ENCODE data around the gene CRMP1. TPM values are rescaled to one million over a fixed set of nuclear protein-coding genes. Genes with fewer than 3 reads are reported as not detected.

Gene CRMP1
- total and polyA plus RNA-seq, 2 donors (not counting 3 experiments of a cell fraction or from before 2014, with no cell fraction given) = 0.06 TPM; not detected in 1

DNA sequence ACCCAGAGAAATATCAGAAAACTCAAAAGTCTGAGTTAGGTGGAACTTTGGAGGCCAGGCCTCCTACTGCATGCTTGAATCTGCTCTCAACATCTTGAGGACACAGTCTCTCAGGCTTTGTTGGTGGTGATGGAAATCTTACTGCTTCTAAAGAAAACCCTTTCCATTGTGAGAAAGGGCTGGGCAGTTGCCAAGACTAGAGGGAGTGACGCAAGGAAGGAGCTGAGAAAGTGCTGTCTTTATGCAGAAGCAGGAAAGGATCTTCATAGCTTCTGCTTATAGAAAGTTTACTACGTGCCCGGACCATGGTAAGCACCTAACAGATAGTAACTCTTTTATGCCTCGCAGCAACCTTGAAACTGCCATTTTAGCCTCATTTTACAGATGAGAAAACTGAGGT is 2.4 kb upstream of the CRMP1 start:
- no peaks in the 10 kb centered on the region for H3K4me1 ChIP-seq (ENCODE audit: control insufficient read depth, extremely low read depth, insufficient read depth, low read length)
- intact Hi-C loops (cut with micrococcal nuclease) (loop anchor here (5.0 kb wide), 1 partner anchor 1402 kb away; no protein-coding TSS in a partner anchor), dilution Hi-C loops (cut with MboI; ENCODE audit: extremely low pct_ligation_motif_present, low sequenced_read_pairs) (no loop called here)
- H3K4me3 ChIP-seq (replicated peaks in 1 of 3; ENCODE audit: insufficient read depth in 1 of 3, low read depth in 1 of 3, low read length in 3 of 3) = no peak overlapping the region
- ChIA-PET CTCF (no interaction called here), POLR2A (no interaction called here)
- no peak overlapping the region for H3K9ac ChIP-seq (replicated peaks; ENCODE audit: extremely low read depth, insufficient read depth, low read length)
- H3K9me1 ChIP-seq (replicated peaks; ENCODE audit: control insufficient read depth, extremely low read depth, insufficient read depth, low read length) = no peaks in the 10 kb centered on the region
- H3K79me2 ChIP-seq (ENCODE audit: control insufficient read depth, insufficient read depth, low read length) = no peaks in the 10 kb centered on the region
- no peaks in the 10 kb centered on the region for H3K36me3 ChIP-seq (ENCODE audit: control insufficient read depth in 2 of 2, extremely low read depth in 1 of 2, insufficient read depth in 2 of 2, low read length in 2 of 2)
- peaks cover 26 to 30% of the 10 kb centered on the region in 2 experiments for H3K27me3 ChIP-seq (ENCODE audit: control insufficient read depth in 2 of 2, insufficient read depth in 2 of 2, low read length in 2 of 2)
- no peak for TF ChIP-seq MAX (IDR thresholded peaks at IDR 0.05; ENCODE audit: insufficient read depth, insufficient read length)
- TF ChIP-seq POLR2A (IDR thresholded peaks at IDR 0.05; ENCODE audit: low read depth, low read length) = no peak
- no peak for TF ChIP-seq JUN (IDR thresholded peaks at IDR 0.05; ENCODE audit: borderline replicate concordance, insufficient read depth, insufficient read length, low read depth)
- TF ChIP-seq FOS (IDR thresholded peaks at IDR 0.05; ENCODE audit: borderline replicate concordance, insufficient read depth, low read length) = no peak
- TF ChIP-seq CTCF (IDR thresholded peaks at IDR 0.05; ENCODE audit: extremely low read depth in 1 of 2, insufficient read depth in 1 of 2, low read depth in 1 of 2, low read length in 2 of 2) = no peak
- TF ChIP-seq MYC (IDR thresholded peaks at IDR 0.05; ENCODE audit: low read depth, low read length) = no peak
- TF ChIP-seq POLR2AphosphoS5 (IDR thresholded peaks at IDR 0.05; ENCODE audit: insufficient read depth, low read depth, low read length) = no peak
- no peak for TF ChIP-seq GATA2 (IDR thresholded peaks at IDR 0.05; ENCODE audit: insufficient read depth, insufficient read length, low read depth, low read length)
- no peak for TF ChIP-seq EZH2 (IDR thresholded peaks at IDR 0.05; ENCODE audit: borderline replicate concordance, low read depth, low read length, severe bottlenecking)
- no peak overlapping the region for H2AFZ ChIP-seq (ENCODE audit: low read depth, low read length)
- no peak overlapping the region for H3K4me2 ChIP-seq (ENCODE audit: insufficient read depth, low read length)
- FAIRE-seq (no peak), DNase-seq (ENCODE audit: low read depth, low spot score) (no peak)
- H3K27ac ChIP-seq (ENCODE audit: insufficient read depth, low read depth, low read length) = no peak overlapping the region
- H4K20me1 ChIP-seq (replicated peaks; ENCODE audit: control insufficient read depth, extremely low read depth, insufficient read depth, low read length) = no peaks in the 10 kb centered on the region
- no peaks in the 10 kb centered on the region for H3K9me3 ChIP-seq (replicated peaks; ENCODE audit: control insufficient read depth, insufficient read depth, low read length)
- BruUV-seq (replicated peaks) = no TSS peak
